ENCODE results near the gene GARIN5B.

Gene GARIN5B

DNA sequence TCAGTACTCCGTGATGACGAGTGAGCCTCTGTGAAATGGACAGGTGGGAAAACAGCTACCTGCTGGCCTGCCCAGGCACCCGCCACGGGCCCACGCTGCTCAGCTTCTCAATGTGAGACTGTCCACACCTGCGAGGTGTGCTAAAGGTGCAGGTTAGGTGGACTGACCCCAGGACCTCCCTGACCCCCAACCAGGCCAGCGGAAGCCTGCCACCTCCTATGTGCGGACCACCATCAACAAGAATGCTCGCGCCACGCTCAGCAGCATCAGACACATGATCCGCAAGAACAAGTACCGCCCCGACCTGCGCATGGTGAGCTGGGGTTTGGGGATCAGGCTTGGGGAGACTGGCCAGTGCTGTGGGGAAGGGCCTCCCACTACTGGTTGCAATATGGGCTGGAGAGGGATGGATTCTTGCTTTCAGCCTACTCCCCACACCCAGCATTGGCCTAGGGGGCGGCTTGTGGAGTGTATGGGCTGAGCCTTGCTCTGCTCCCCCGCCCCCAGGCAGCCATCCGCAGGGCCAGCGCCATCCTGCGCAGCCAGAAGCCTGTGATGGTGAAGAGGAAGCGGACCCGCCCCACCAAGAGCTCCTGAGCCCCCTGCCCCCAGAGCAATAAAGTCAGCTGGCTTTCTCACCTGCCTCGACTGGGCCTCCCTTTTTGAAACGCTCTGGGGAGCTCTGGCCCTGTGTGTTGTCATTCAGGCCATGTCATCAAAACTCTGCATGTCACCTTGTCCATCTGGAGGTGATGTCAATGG, 24.9 kb upstream of the GARIN5B start:
- DNase-seq = no peak

DNA sequence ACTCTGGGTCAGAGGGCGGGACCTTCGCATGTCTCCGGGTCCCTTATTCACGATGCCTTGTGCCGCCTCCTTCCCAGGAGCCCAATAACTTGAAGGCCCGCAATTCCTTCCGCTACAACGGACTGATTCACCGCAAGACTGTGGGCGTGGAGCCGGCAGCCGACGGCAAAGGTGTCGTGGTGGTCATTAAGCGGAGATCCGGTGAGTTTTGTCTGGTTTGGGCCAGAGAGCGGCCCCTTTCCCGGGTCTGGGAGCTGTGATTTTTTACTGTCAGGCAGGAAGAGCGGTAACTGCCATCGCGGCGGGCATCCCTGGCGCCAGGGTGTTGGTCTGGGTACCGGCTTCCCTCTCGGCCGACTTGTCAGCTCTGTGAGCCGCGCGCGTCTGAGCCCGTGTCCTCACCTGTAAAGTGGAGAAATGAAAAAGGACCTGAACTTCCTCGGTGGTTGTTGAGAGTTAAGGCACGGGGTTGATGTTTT, 23.5 kb upstream of the GARIN5B start:
- no peak for DNase-seq

DNA sequence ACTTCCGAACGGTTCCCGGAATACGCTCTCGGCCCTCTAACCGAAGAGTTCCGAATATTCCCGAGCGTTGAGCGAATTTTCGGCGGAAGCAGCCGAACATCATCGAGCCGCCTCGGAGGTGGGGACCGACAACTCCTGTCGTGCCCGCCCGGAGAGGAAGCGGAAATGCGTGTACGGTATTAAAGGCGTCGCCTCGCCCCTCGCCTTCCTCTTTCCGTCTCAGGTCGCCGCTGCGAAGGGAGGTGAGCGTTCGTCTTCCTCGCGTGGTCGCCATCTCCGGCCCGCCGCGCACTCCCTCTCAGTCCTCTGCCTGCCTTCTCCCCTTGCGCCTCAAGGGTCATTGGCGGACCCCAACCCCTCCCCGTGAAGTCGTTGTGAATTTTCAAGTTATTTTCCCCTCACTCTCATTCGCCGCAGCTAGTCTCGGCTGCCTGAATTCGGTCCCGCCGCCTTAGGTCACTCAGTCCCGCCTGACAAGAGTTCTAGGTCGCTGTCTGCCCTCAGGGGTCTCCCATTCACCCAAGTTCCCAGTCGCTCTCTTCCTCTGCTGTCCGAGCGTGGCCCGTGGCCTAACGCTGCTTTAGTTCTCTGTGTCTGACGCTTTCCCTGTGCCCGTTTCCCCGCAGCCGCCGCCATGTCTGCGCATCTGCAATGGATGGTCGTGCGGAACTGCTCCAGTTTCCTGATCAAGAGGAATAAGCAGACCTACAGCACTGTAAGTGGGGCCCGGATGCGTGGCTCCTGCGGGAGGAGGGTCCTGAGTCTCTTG, 22.8 kb upstream of the GARIN5B start, which contains the start of gene RPL28:
TSS of gene RPL28 (plus strand) at position 209 of the 769 bp plus-strand sequence. CDS start at position 635, 426 bp downstream.
- peak; percentile 99 for DNase-seq

DNA sequence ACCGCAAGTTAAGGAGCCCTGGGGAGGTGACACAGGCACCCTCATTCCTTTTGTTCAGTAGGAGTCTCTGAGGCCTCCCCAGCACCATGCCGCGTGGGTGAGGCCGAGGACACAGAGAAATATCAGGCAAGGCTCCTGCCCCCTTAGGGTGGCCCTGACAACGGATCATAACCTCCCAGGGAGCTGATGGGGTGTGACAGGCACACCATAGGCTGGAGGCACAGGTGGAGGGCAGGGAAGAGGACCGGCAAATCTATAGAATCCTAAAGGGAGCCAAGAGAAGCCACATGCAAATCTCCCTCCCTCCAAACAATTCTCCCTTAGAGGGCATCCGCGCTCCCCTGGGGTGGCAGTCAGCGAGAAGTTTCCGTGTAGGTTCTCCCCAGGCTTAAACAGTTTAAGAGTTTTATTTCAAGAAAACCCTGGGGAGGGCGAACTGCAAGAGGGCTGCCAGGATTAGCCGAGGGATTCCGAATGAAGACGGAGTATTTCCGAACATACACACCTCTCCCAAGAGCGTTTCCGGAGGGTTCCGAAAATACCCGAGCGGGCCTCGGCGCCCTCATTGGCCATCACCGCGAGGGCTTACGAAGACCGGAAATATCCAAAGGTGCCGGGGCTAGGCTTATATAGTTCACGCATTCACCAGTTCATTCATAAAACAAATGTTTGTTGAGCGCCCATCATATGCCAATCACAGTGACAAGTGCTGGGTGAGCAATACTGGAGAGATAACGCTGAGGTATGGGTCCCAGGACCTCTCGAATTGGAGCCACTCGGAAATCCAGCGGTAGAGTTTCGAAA, 22.1 kb upstream of the GARIN5B start:
- DNase-seq = peak; percentile 96

DNA sequence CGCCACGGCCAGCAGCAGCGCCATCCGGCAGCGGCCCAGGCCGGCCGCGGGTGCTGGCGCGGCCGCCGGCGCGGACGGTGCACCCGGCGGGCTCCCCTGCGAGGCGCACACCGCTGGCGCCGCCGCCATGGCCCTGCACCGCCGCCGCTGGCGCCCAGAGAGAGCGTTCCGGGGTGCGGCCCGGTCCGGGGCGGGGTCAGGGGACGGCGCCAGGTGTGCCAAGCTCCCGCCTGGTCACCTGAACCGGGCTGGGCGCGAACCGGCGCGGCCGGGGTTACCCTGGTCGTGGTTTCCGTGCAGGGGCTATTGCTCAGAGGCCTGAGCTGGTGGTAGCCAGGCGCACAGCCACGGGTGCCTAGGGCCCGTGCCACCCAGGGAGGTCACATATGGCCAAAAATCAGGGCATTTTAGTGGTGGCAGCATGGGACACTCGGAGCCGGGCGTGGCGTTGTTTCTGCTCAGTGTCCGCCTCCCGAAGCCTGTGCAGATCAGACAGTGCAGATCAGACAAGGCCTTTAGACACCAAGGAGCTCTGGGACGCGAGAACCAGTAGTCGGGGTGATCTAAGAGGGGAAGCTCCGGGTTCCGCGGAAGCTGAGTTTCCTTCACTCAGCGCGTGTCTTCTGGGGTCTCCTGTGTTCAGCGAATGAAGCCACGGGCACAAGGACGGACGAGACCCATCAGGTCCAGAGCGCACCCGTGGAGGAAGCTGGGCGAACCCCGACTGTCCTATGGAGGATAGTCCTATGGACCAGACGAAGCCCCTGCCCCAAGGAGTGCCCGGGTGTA, 21.3 kb upstream of the GARIN5B start, which contains the start of gene TMEM238:
TSS of gene TMEM238 (minus strand) at position 162 of the 789 bp plus-strand sequence. CDS start at position 129, 33 bp downstream.
- no peak for DNase-seq

DNA sequence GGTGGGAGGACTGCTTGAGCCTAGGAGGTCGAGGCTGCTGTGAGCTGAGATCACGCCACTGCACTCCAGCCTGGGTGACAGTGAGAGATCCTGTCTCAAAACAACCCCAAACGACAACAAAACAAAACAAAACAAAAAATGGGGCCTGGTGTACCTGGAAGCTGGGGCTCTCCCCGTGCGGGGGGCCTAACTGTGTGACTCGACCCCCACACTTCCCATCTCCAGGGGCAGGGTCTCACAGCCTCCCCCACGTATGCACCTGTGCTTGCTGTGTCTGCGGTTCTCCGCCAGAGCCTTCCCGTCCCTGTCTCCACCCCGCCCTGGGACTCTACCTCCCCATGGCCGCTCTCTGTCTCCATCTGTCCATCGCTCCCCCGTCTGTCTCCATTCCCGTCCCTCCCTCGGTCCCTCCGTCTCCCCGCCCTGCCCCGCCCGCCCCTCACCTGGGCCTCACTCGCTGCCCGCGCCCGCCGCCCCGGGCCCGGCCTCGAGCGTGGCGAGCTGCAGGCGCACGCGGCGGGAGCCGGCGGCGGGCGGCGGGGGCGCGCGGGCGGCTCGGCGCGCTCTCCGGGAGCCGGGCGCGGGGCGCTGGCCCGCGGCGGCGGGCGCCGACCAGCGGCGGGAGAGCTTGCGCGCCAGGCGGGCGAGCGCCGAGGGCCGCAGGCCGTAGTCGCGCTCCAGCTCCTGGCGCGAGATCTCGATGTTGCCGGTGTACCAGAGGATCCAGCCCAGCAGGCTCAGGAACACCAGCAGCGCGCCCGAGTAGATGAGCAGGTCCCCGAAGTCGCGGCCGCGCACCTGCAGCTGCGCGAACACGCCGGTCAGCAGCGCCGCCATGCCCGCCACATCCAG, 20.4 kb upstream of the GARIN5B start:
- peak; percentile 16 for DNase-seq

DNA sequence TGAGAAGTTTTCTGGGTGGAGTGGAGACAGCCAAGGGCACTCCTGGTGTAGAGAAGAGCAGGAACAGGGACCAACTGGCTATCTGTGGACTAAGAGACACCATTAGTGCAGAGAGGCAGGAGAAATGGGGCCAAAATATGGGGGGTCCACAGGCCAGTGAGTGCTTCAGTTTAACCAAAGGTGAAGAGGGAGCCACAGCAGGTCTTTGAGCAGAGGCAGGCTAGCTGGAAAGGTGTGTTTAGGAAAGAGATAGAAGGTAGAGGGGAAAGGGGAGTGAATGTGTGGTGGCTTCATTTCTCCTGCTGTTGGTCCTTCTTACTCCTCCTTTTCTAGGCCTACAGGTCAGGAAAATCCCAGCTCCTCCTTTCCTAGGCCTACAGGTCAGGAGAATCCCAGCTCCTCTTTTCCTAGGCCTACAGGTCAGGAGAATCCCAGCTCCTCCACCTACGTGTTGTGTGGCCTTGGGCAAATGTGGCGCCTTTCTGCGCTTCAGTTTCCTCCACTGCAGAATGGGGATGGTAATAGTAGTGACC, 19.5 kb upstream of the GARIN5B start:
- DNase-seq = no peak

DNA sequence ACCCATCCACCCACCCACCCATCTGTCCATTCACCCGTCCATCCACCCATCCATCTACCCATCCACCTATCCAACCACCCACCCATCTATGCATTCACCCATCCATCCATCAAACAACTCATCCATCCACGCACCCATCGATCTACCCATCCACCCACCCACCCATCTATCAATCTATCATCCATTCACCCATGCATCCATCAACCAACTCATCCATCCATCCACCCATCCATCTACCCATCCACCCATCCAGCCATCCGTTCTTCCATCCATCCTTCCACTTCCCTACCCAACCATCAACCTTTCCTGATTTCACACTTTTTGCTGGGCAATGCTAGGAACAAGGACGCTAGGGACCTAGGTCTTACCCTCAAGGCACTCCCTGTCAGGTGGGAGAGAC, 19.0 kb upstream of the GARIN5B start:
- no peak for DNase-seq

DNA sequence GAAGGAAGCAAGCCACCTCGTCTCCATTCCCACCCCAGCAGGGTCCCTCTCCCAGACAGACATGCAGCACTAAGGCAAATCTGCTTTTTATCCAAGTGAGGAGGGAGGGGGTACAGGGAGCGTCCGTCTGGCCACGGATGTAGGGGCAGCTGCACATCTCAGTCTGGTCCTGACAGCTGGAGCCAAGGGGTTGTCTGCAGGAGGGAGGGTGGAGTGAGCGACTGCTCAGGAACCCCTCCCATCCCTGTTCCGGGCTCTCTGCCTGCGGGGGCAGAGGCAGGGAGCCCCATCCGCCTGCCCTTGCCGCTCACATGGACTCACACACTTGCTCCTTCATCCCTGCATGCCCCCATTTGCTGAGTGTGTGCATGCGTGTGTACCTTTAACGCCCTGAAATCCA, 16.1 kb upstream of the GARIN5B start:
- DNase-seq = no peak

DNA sequence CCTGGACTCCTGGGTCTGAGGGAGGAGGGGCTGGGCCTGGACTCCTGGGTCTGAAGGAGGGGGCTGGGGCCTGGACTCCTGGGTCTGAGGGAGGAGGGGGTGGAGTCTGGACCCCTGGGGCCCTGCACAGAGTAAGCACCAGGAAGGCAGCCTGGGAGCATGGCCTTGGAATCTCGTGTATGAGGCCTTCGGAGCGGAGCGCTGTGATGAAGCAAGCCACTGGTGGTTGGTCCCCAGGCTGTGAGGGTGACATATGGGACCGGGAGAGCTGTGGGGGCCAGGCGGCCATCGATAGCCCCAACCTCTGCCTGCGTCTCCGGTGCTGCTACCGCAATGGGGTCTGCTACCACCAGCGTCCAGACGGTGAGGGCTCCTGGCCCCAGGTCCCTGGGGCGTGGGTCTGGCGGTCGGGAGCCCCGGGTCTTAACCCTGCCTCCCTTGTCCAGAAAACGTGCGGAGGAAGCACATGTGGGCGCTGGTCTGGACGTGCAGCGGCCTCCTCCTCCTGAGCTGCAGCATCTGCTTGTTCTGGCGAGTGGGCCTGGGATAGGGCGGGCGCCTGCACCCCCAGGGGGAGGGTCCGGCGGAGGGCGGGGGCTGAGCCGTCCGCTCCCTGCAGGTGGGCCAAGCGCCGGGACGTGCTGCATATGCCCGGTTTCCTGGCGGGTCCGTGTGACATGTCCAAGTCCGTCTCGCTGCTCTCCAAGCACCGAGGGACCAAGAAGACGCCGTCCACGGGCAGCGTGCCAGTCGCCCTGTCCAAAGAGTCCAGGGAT, 14.5 kb upstream of the GARIN5B start:
- DNase-seq = no peak

DNA sequence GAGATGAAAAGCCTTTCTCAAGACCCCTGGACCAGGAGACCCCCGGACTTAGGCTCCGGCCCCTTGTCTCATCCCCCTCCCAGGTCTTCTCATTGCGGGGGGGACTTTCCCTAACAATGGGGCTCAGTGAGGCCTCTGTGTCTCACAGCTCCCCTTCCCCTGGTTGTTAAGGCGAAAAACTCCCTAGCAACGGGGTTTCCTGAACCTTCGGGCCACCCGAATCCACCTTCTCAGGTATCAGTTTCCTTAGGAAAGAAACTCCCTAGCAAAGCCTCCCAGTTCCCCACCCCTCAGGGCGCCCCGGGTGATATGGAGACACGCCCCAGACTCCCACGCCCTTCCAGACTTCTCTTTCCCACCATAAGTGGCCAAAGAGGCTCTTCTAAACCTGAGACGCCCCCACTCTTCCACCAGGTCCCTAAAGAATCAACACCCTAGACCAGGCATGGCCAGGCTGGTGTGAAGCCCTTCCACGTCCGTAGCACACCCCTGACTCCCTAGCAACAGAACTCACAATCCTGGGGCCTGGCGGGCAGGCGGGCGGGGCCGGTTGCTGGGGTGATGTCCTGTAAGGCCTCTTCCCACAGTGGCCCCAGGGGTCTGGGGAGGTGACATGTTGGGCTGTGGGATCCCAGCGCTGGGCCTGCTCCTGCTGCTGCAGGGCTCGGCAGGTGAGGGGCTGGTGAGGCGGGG, 13.3 kb upstream of the GARIN5B start, which contains the start of gene TMEM190:
TSS of gene TMEM190 (plus strand) at position 586 of the 693 bp plus-strand sequence. CDS start at position 614, 28 bp downstream.
- no peak for DNase-seq

DNA sequence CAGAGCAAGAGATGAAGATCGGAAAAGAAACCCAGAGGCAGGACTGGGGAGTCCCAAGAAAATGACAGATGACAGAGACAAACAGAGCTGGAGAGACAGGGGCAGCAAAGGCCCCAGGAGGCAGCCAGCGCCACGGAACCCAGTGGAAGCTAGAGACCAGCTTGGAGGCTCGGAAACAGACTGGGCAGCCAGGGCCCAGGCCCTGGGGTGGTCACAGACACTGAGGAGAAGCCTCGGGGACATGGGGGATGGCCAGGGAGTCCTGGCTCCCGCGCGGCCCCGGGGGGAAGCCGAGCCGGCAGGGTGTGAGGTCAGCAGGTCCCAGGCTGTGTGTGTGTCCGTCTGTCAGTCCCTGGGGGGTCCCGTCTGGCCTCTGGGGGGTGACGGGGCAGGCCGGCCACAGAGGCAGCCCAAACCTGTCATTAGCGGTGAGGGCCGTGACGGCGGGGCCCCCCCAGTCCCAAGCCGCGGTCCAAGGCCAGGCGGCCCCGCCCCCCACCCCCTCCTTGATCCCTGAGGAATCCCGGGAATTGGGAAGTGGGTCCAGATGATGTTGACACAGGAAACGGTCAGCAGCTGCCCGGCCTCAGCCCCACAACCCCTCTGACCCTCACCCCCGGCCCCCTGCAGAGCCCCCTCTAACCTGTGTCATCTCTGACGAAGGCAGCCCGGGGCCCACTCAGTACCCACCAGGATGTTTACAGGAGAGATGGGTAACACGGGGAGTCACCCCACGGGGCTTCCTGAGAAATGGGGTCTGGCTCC, 11.1 kb upstream of the GARIN5B start:
- DNase-seq = no peak

DNA sequence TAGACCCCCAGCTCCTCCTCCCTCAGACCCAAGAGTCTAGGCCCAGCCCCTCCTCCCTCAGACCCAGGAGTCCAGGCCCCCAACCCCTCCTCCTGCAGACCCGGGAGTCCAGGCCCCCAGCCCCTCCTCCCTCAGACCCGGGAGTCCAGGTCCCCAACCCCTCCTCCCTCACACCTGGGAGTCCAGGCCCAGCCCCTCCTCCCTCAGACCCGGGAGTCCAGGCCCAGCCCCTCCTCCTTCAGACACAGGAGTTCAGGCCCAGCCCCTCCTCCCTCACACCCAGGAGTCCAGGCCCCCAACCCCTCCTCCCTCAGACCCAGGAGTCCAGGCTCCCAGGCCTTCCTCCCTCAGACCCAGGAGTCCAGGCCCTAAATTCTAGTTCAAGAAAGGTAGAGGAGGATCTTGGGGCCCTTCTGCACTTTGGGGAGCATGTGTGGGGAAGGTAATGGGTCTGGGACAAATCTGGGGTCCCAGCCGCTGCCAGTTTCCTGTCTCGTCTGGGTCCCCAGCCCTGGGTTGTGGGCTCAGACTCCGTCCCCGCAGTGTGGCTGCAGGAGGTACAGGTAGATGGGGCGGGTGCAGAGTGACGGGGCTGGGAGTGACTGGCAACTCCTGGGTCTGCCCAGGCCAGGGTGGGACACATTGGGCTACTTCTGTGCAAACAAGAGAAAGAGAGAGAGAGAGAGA, 10.4 kb upstream of the GARIN5B start:
- DNase-seq = no peak

DNA sequence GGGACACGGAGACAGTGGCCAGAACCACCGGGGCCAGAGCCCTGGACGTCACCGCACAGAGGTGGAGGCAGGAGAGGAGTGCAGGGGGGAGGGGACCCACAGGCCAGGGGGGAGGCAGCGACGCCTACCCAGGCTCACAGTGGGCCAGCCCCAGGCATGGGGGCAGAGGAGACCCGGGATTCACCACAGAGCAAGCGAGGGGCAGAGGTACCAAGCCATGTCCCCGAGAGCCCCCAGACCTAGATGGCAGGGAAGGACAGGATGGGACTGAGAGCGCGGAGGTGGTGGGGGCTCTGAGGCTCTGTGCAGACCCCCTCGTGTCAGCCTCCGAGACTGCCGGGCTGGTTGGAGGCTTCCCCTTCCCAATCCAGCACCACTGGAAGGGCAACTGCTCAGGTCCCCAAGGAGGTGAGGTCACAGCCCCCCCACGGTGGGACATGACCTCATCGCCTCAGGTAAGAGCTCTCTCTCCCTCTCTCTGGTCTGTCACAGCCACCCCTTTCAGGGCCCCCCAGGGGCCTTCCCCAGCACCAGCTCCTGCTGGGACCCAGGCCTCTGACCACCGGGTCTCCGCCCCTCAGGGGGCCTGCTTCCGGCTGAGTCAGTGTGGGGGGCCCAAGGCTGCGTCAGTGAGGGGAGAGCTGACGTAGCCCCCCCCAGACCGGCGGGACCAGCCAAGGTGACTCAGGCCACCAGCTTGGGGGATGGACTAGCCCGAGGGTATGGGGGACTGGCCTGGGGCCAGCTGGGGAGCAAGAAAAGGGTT, 9.4 kb upstream of the GARIN5B start:
- no peak for DNase-seq

DNA sequence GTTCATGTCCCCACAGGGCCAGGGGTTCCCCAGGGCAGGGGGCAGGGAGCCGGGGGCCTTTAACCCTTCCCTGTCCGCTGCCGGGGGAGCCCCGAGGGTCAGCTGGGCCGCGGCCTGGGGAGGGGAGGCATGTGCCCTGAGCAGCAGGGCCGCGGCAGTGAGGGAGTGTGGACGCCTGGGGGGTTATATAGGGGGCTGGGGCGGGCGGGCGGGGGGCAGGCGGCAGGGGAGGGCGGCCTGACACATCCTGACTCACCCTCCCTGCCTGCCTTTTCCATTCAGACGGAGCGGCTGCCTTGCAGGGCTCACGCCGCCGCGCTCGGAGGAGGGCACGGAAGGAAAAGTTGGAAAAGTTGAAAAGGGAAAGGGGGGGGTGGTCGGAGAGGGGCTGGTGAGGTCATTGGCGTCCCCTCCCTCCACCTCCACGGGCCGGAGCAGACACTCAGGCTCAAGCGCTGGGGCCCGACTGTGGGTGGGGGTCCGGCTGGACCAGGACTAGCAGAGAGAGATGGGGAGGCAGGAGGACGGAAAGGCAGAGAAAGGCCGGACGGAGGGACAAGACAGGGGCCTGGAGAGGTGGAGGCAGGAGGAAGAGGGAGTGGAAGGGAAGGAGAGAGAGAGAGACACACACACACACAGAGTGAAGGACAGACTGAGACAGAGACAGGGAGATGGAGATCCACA, 7.4 kb upstream of the GARIN5B start, which contains the start of gene IL11:
TSS of gene IL11 (minus strand) at position 159 of the 684 bp plus-strand sequence. CDS start at position 6, 153 bp downstream.
- no peak for DNase-seq

DNA sequence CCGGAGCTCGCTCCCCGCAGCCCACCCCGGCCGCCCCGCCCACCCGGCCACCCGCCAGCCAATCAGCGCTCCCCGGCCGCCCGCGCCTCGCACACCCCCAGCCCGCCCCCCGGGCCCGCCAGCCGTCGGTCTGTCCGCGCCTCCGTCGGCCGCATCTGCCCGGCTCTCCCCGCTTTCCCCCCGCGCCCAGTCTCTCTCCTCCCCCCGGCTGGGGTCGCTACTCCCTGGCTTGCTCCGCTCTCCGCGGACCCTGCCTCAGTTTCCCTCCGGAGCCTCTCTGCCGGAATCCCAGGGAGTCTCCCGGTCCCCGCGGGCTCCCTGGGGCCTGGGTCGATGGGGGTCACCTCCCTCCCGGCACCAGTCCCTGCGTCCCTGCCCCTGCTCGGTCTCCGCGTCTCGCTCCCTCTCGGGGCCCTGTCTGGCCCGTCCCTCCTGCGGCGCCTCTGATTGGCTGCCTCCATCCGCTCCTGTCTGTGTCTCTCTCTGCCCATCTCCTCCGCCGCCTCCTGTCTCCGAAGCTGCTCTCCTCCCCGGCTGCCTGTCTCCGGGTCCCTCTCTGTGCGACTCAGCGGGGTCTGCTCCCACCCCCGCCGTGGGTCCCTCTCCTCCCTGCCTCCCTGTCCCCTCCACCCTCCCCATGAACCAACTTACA, 6.7 kb upstream of the GARIN5B start:
- peak; percentile 10 for DNase-seq

All from NCI-H1694 (cell line).